ENCODE measurements around the gene RSPO1.

GRCh38 chr1:37647281-37647680 is 12.6 kb upstream of the RSPO1 start:
- TF ChIP-seq, protein P1, sequence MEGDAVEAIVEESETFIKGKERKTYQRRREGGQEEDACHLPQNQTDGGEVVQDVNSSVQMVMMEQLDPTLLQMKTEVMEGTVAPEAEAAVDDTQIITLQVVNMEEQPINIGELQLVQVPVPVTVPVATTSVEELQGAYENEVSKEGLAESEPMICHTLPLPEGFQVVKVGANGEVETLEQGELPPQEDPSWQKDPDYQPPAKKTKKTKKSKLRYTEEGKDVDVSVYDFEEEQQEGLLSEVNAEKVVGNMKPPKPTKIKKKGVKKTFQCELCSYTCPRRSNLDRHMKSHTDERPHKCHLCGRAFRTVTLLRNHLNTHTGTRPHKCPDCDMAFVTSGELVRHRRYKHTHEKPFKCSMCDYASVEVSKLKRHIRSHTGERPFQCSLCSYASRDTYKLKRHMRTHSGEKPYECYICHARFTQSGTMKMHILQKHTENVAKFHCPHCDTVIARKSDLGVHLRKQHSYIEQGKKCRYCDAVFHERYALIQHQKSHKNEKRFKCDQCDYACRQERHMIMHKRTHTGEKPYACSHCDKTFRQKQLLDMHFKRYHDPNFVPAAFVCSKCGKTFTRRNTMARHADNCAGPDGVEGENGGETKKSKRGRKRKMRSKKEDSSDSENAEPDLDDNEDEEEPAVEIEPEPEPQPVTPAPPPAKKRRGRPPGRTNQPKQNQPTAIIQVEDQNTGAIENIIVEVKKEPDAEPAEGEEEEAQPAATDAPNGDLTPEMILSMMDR (IDR thresholded peaks at IDR 0.05; ENCODE audit: insufficient read depth, low read depth, low read length), result no peak
- TF ChIP-seq EZH2 (IDR thresholded peaks at IDR 0.05; ENCODE audit: insufficient read depth, low read length), result no peak

Data from astrocyte (in vitro differentiated cells and primary cell).